OCI-LY7 (cell line): Measurements from ENCODE around the gene PSMB4.

Source experiments
- CTCF ChIP-seq: fragments of 200-600 bp; sonication (generic); conservative IDR thresholded peaks from 2 replicates; pipeline ENCODE4 v1.5.1; 2014; ENCODE audit warnings: mild to moderate bottlenecking, antibody characterized with exemption, low read length, moderate library complexity, mixed read lengths
- EZH2phosphoT487 ChIP-seq: fragments of 200-600 bp; sonication (generic); IDR thresholded peaks from 2 replicates; pipeline ENCODE4 v1.6.1; 2018; ENCODE audit warnings: low read depth, borderline replicate concordance, mild to moderate bottlenecking, mixed run types, antibody characterized with exemption, low read length, moderate library complexity, mixed read lengths

DNA sequence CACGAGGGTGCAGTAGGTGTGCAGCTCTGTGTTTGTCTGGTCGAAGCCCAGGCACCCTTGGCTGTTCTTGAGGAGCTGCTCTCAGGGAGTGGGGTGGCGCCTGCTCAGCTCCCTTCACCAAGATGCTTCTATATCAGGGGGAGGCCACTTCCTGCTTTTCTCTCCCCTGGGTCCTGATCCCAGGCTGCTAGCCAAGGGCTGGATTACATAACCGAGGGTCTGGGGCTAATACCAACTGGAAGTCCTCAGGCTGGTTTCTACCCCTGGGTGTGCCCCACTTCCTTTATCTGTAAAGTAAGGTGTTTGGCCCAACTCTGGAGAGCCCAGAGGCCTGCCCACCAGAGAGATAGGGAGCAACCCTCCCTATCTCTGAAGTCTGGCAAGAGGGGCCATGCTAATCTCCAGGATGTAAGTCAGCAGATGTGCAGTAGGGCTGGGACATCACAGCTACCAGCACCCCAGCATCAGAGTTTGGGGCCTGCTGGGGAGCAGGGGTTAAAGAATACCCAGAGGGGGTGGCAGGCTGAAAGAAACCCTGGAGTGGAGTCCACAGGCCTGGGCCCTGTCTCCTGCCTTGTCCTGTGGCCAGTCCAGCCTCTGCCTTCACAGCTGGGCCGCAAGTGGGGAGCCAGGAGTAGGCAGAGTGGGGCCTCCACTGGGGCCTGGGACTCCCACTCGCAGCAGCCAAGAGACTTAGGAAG is 29.0 kb upstream of the PSMB4 start:
- TF ChIP-seq CTCF (no peak), EZH2phosphoT487 (no peak)
